OCI-LY3 (cell line): ENCODE measurements around the gene ETV6.

Experiments used
- H2AFZ ChIP-seq: fragments of 200-600, 300-600 bp; shearing (Covaris generic); 2 replicates; pipeline ENCODE4 v1.6.0; 2014; ENCODE audit warnings: antibody characterized with exemption, low read depth, low read length
- H3K27ac ChIP-seq: fragments of 200-600, 300-600 bp; sonication (generic); 2 replicates; pipeline ENCODE4 v1.5.1; 2014; ENCODE audit warnings: mild to moderate bottlenecking, low read length, moderate library complexity, mixed read lengths
- H3K27me3 ChIP-seq: fragments of 200-600, 300-600 bp; sonication (generic); 2 replicates; pipeline ENCODE4 v1.6.1; 2014; ENCODE audit warnings: low read depth, low read length, mixed read lengths
- H3K36me3 ChIP-seq: fragments of 200-600, 300-600 bp; sonication (generic); replicated peaks from 2 replicates; pipeline ENCODE3; 2014; ENCODE audit warnings: low read depth, low read length, mixed read lengths
- H3K4me1 ChIP-seq: fragments of 300-600, 200-600 bp; sonication (generic); 2 replicates; pipeline ENCODE4 v1.6.1; 2014; ENCODE audit warnings: low read length, mixed read lengths
- H3K4me2 ChIP-seq: fragments of 200-600, 300-600 bp; sonication (generic); 2 replicates; pipeline ENCODE4 v1.6.1; 2014; ENCODE audit warnings: low read length, mixed read lengths
- H3K4me3 ChIP-seq: fragments of 300-600, 200-600 bp; sonication (generic); 2 replicates; pipeline ENCODE4 v1.5.1; 2014; ENCODE audit warnings: antibody characterized with exemption, mild to moderate bottlenecking, low read length, moderate library complexity
- H3K79me2 ChIP-seq: fragments of 300-600, 200-600 bp; shearing (Covaris generic); 2 replicates; pipeline ENCODE4 v1.6.1; 2014; ENCODE audit warnings: mild to moderate bottlenecking, low read length, mixed read lengths
- H3K9ac ChIP-seq: fragments of 300-600, 200-600 bp; shearing (Covaris generic); 2 replicates; pipeline ENCODE4 v1.6.0; 2014; ENCODE audit warnings: mild to moderate bottlenecking, low read length, moderate library complexity
- H3K9me3 ChIP-seq: fragments of 200-600, 300-600 bp; shearing (Covaris generic); 2 replicates; pipeline ENCODE4 v1.6.1; 2014; ENCODE audit warnings: low read length, mixed read lengths; ENCODE audit not compliant: insufficient read depth
- H4K20me1 ChIP-seq: fragments of 200-600, 300-600 bp; sonication (generic); 2 replicates; pipeline ENCODE4 v1.6.1; 2016; ENCODE audit warnings: low read length, mixed read lengths; ENCODE audit not compliant: insufficient read depth
- EZH2phosphoT487 ChIP-seq: fragments of 200-600 bp; shearing (Covaris generic); IDR thresholded peaks from 2 replicates; pipeline ENCODE4 v1.6.1; 2018; ENCODE audit warnings: antibody characterized with exemption, mixed run types, low read depth
- TF ChIP-seq, protein P1 (sequence below): fragments of 200-600, 300-600 bp; sonication (generic); IDR thresholded peaks from 2 replicates; pipeline ENCODE4 v1.5.1; 2014; ENCODE audit warnings: antibody characterized with exemption, low read length, low read depth

The ETV6 gene

DNA sequence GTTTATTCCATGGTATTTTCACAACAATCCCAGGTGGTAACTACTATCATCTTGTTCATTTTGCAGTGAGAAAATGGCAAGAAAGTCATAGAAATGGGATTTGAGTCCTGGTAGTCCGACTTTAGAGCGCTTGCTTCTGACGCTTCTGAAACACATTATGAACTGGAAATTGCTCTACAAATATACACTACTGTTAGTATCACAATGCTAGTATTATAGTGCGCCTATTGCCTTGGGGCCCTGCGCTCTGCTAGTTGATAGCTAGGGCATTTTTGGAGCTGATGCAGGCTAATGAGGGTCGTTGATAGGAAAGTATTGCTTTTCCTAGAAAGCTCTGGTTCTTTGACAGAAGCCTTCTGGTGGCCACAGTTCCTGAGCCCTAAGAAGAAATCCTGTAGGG is 61.0 kb downstream of the ETV6 start:
- no peak for TF ChIP-seq EZH2phosphoT487
- TF ChIP-seq, protein P1, sequence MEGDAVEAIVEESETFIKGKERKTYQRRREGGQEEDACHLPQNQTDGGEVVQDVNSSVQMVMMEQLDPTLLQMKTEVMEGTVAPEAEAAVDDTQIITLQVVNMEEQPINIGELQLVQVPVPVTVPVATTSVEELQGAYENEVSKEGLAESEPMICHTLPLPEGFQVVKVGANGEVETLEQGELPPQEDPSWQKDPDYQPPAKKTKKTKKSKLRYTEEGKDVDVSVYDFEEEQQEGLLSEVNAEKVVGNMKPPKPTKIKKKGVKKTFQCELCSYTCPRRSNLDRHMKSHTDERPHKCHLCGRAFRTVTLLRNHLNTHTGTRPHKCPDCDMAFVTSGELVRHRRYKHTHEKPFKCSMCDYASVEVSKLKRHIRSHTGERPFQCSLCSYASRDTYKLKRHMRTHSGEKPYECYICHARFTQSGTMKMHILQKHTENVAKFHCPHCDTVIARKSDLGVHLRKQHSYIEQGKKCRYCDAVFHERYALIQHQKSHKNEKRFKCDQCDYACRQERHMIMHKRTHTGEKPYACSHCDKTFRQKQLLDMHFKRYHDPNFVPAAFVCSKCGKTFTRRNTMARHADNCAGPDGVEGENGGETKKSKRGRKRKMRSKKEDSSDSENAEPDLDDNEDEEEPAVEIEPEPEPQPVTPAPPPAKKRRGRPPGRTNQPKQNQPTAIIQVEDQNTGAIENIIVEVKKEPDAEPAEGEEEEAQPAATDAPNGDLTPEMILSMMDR: no peak
- peaks cover 100% of the 10 kb centered on the region for H4K20me1 ChIP-seq
- H3K36me3 ChIP-seq: peaks cover 30% of the 10 kb centered on the region
- H3K79me2 ChIP-seq: peaks cover 99% of the 10 kb centered on the region
- no peaks in the 10 kb centered on the region for H3K9me3 ChIP-seq
- H2AFZ ChIP-seq: no peak overlapping the region
- H3K27ac ChIP-seq: no peak overlapping the region
- H3K4me3 ChIP-seq: no peak overlapping the region
- H3K4me2 ChIP-seq: no peak overlapping the region
- no peaks in the 10 kb centered on the region for H3K4me1 ChIP-seq
- H3K27me3 ChIP-seq: no peaks in the 10 kb centered on the region
- H3K9ac ChIP-seq: no peak overlapping the region

DNA sequence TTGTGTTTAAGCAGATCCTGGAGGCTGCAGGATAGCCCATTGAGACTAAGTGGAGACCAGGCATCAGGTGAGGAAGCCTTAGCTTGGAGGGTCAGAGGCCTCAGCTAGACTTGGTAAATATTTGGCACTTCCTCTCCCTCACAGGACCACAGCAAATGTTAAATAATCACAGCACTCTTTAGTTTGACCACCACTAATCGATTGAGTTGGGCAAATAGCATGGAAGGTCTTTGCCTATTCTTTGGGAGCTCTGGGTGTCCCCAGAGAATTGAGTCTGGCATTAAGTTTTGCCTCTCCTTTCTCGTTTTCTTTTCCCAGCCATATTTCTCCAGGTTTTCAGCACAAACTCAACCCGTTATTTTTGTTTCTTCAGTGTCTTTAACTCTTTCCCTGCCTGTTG is 61.4 kb downstream of the ETV6 start:
- no peak overlapping the region for H3K4me2 ChIP-seq
- no peaks in the 10 kb centered on the region for H3K27me3 ChIP-seq
- H4K20me1 ChIP-seq: peaks cover 100% of the 10 kb centered on the region
- H3K9me3 ChIP-seq: no peaks in the 10 kb centered on the region
- no peak overlapping the region for H3K4me3 ChIP-seq
- H3K27ac ChIP-seq: no peak overlapping the region
- H3K36me3 ChIP-seq: peaks cover 30% of the 10 kb centered on the region
- H2AFZ ChIP-seq: no peak overlapping the region
- no peak overlapping the region for H3K9ac ChIP-seq
- no peak for TF ChIP-seq EZH2phosphoT487
- TF ChIP-seq, protein P1: no peak
- H3K4me1 ChIP-seq: no peaks in the 10 kb centered on the region
- H3K79me2 ChIP-seq: peaks cover 99% of the 10 kb centered on the region

DNA sequence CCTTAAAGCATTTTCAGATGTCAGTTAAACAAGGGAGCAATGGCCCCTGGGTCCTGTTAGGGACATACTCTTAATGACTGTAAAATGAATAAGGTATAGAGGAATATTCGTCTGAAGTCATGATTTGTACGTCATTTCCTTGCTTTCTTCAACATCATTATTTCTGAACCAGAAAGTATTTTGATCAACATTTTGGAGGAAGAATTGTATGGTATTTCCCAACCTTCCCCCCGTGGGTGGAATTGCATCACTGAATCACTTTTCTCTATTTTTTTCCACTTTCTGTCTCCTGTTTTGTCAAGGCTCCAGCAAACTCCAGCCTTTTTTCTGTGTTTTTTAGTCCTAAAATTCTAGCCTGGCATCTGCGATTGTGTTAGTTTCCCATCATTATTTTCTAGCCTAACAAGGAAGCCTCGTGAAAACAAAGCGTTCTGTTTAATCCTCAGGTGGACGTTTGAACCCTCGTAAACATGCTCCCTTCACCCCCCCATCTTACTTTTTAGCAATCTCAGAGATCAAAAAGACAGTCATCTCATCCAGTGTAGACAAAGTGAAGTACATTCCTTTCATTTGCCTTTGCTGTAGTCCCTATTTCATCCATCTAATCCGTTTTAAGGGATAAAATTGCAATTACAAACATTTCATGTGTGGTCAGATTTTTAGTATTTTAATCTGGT is 62.3 kb downstream of the ETV6 start:
- H3K4me1 ChIP-seq: no peaks in the 10 kb centered on the region
- H3K9ac ChIP-seq: no peak overlapping the region
- H4K20me1 ChIP-seq: peaks cover 98% of the 10 kb centered on the region
- no peaks in the 10 kb centered on the region for H3K27me3 ChIP-seq
- no peak overlapping the region for H3K4me3 ChIP-seq
- H3K79me2 ChIP-seq: peaks cover 97% of the 10 kb centered on the region
- TF ChIP-seq, protein P1: no peak
- no peak overlapping the region for H3K4me2 ChIP-seq
- no peak overlapping the region for H3K27ac ChIP-seq
- H3K36me3 ChIP-seq: peaks cover 34% of the 10 kb centered on the region
- no peaks in the 10 kb centered on the region for H3K9me3 ChIP-seq
- H2AFZ ChIP-seq: no peak overlapping the region

DNA sequence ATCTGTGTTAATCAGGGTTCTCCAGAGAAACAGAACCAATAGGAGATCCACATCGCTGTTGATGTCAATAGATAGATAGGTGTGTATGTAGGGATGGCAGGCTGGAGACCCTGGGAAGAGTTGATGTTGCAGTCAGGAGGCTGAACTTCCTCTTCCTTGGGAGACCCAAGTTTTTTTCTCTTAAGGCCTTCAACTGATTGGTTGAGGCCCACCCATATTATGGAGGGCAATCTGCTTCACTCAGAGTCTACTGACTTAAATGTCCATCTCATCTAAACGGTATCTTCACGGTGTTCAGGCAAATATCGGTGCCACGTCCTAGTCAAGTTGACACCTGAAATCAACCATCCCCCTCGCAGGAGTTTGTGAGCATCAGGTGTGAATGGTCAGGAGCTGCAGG is 63.0 kb downstream of the ETV6 start:
- Histone ChIP-seq H3K36me3 (peaks cover 34% of the 10 kb centered on the region), H3K4me2 (no peak overlapping the region), H3K27ac (no peak overlapping the region), H3K4me1 (no peaks in the 10 kb centered on the region), H3K4me3 (no peak overlapping the region), H4K20me1 (peaks cover 97% of the 10 kb centered on the region), H2AFZ (no peak overlapping the region), H3K79me2 (peaks cover 96% of the 10 kb centered on the region), H3K9me3 (no peaks in the 10 kb centered on the region), H3K9ac (no peak overlapping the region), H3K27me3 (no peaks in the 10 kb centered on the region)
- TF ChIP-seq EZH2phosphoT487: no peak
- TF ChIP-seq, protein P1: no peak
